ENCODE results near the gene APOLD1.
"Not testable (repeated sequence)": the region's sequence is repeated elsewhere in the genome, so short reads cannot be mapped to it uniquely, and the experiment has no call there.

The APOLD1 gene

GRCh38 chr12:12813120-12814101, 28.0 kb downstream of the APOLD1 start, which contains the start of gene DDX47:
TSS of gene DDX47 (plus strand) at chr12:12813346. CDS start at chr12:12813368, 22 bp downstream.
- in situ Hi-C loops (cut with HindIII; ENCODE audit: low sequenced_read_pairs): no loop called here
- peak within 1 kb of the TSS; percentile 75 for H3K4me3 ChIP-seq (ENCODE audit: low read depth, low read length)
- DNase-seq (ENCODE audit: low read depth, low spot score): peak; percentile 90
- TF ChIP-seq CTCF (IDR thresholded peaks at IDR 0.05; ENCODE audit: low read depth, low read length): peak; percentile 98

GRCh38 chr12:12817616-12818015, 32.2 kb downstream of the APOLD1 start:
- H3K4me3 ChIP-seq (ENCODE audit: low read depth, low read length): no peak overlapping the region
- in situ Hi-C loops (cut with HindIII; ENCODE audit: low sequenced_read_pairs): no loop called here
- no peak for TF ChIP-seq CTCF (IDR thresholded peaks at IDR 0.05; ENCODE audit: low read depth, low read length)
- DNase-seq (ENCODE audit: low read depth, low spot score): no peak

- no peak for TF ChIP-seq CTCF (IDR thresholded peaks at IDR 0.05; ENCODE audit: low read depth, low read length)
- in situ Hi-C loops (cut with HindIII; ENCODE audit: low sequenced_read_pairs): no loop called here
- no peak overlapping the region for H3K4me3 ChIP-seq (ENCODE audit: low read depth, low read length)
- DNase-seq (ENCODE audit: low read depth, low spot score): no peak
Observed at GRCh38 chr12:12818701-12819100, 33.2 kb downstream of the APOLD1 start.

- no peak for TF ChIP-seq CTCF (IDR thresholded peaks at IDR 0.05; ENCODE audit: low read depth, low read length)
- in situ Hi-C loops (cut with HindIII; ENCODE audit: low sequenced_read_pairs): no loop called here
- H3K4me3 ChIP-seq (ENCODE audit: low read depth, low read length): no peak overlapping the region
- DNase-seq (ENCODE audit: low read depth, low spot score): no peak
Observed at GRCh38 chr12:12819221-12819620, 33.8 kb downstream of the APOLD1 start.

- no peak for TF ChIP-seq CTCF (IDR thresholded peaks at IDR 0.05; ENCODE audit: low read depth, low read length)
- peak; percentile 94 for DNase-seq (ENCODE audit: low read depth, low spot score)
- H3K4me3 ChIP-seq (ENCODE audit: low read depth, low read length): no peak overlapping the region
- in situ Hi-C loops (cut with HindIII; ENCODE audit: low sequenced_read_pairs): no loop called here
Observed at GRCh38 chr12:12819752-12820311, 34.4 kb downstream of the APOLD1 start.

- H3K4me3 ChIP-seq (ENCODE audit: low read depth, low read length); DNase-seq (ENCODE audit: low read depth, low spot score); in situ Hi-C loops (cut with HindIII; ENCODE audit: low sequenced_read_pairs): not testable (repeated sequence)
Observed at GRCh38 chr12:12820376-12820775, 34.9 kb downstream of the APOLD1 start.

- no peak for TF ChIP-seq CTCF (IDR thresholded peaks at IDR 0.05; ENCODE audit: low read depth, low read length)
- in situ Hi-C loops (cut with HindIII; ENCODE audit: low sequenced_read_pairs): no loop called here
- DNase-seq (ENCODE audit: low read depth, low spot score): no peak
- no peak overlapping the region for H3K4me3 ChIP-seq (ENCODE audit: low read depth, low read length)
Observed at GRCh38 chr12:12821975-12822374, 36.5 kb downstream of the APOLD1 start.
